Stimulated activated naive CD8-positive, alpha-beta T cell treated with anti-CD3 and anti-CD28 coated beads, Interleukin-15, Interleukin-2, amounts not matched to agents 100 ng/mL and 50 ng/mL, for 24 hours (primary cell): ENCODE results near the gene SLC12A9.
"Not testable (repeated sequence)": the region's sequence is repeated elsewhere in the genome, so short reads cannot be mapped to it uniquely, and the experiment has no call there.

Experiments
- H3K27ac Mint-ChIP-seq: one replicate; pipeline ENCODE4 v1.8.0; 2021; ENCODE audit warnings: mild to moderate bottlenecking, mixed read lengths
- H3K27me3 Mint-ChIP-seq: one replicate; pipeline ENCODE4 v1.8.0; 2021; ENCODE audit warnings: mixed read lengths
- H3K36me3 Mint-ChIP-seq: one replicate; pipeline ENCODE4 v1.8.0; 2021; ENCODE audit warnings: low read depth, mixed read lengths
- H3K4me1 Mint-ChIP-seq: one replicate; pipeline ENCODE4 v1.8.0; 2021; ENCODE audit warnings: low read depth, mixed read lengths
- H3K4me3 Mint-ChIP-seq: one replicate; pipeline ENCODE4 v1.8.0; 2021; ENCODE audit warnings: mild to moderate bottlenecking, mixed read lengths
- H3K9me3 Mint-ChIP-seq: one replicate; pipeline ENCODE4 v1.8.0; 2021; ENCODE audit warnings: mixed read lengths

The SLC12A9 gene

GRCh38 chr7:100852048-100852872 is at the start of gene SLC12A9:
Gene SLC12A9, plus strand, starts transcription at chr7:100852713. Its CDS starts 1,485 bp downstream, at chr7:100854198.
- H3K36me3 Mint-ChIP-seq, result no peaks in the 10 kb centered on the region
- H3K27ac Mint-ChIP-seq, result peak within 1 kb of the TSS; percentile 68
- peaks cover 18% of the 10 kb centered on the region for H3K4me1 Mint-ChIP-seq

GRCh38 chr7:100802951-100803350 is 49.6 kb upstream of the SLC12A9 start:
- Mint-ChIP-seq H3K4me3 (no peak overlapping the region), H3K9me3 (no peaks in the 10 kb centered on the region), H3K36me3 (no peaks in the 10 kb centered on the region), H3K27me3 (no peaks in the 10 kb centered on the region), H3K27ac (peak overlapping the region; percentile 8), H3K4me1 (peaks cover 8% of the 10 kb centered on the region)

More at GRCh38 chr7:100852048-100852872, at the start of gene SLC12A9:
- Mint-ChIP-seq H3K9me3 (no peaks in the 10 kb centered on the region), H3K4me3 (peak within 1 kb of the TSS; percentile 89), H3K27me3 (no peaks in the 10 kb centered on the region)

- Mint-ChIP-seq H3K27ac (peak overlapping the region; percentile 75), H3K36me3 (no peaks in the 10 kb centered on the region), H3K4me1 (peaks cover 8% of the 10 kb centered on the region), H3K9me3 (no peaks in the 10 kb centered on the region), H3K27me3 (no peaks in the 10 kb centered on the region), H3K4me3 (no peak overlapping the region)
Observed at GRCh38 chr7:100803398-100804161, 48.9 kb upstream of the SLC12A9 start.

GRCh38 chr7:100804681-100805431 is 47.7 kb upstream of the SLC12A9 start:
- no peaks in the 10 kb centered on the region for H3K27me3 Mint-ChIP-seq
- H3K9me3 Mint-ChIP-seq, result no peaks in the 10 kb centered on the region

GRCh38 chr7:100806276-100806675 is 46.2 kb upstream of the SLC12A9 start:
- no peak overlapping the region for H3K4me3 Mint-ChIP-seq

More at GRCh38 chr7:100804681-100805431, 47.7 kb upstream of the SLC12A9 start:
- Mint-ChIP-seq H3K4me1 (peaks cover 8% of the 10 kb centered on the region), H3K4me3 (no peak overlapping the region), H3K36me3 (no peaks in the 10 kb centered on the region), H3K27ac (no peak overlapping the region)

GRCh38 chr7:100806883-100807282 is 45.6 kb upstream of the SLC12A9 start:
- H3K4me1 Mint-ChIP-seq, H3K9me3 Mint-ChIP-seq, H3K36me3 Mint-ChIP-seq, H3K4me3 Mint-ChIP-seq, H3K27ac Mint-ChIP-seq, H3K27me3 Mint-ChIP-seq: not testable (repeated sequence)

More at GRCh38 chr7:100806276-100806675, 46.2 kb upstream of the SLC12A9 start:
- Mint-ChIP-seq H3K27me3 (no peaks in the 10 kb centered on the region), H3K9me3 (no peaks in the 10 kb centered on the region), H3K36me3 (no peaks in the 10 kb centered on the region), H3K27ac (no peak overlapping the region), H3K4me1 (peaks cover 8% of the 10 kb centered on the region)

- Mint-ChIP-seq H3K4me3 (no peak overlapping the region), H3K4me1 (peaks cover 4% of the 10 kb centered on the region), H3K27ac (no peak overlapping the region), H3K9me3 (no peaks in the 10 kb centered on the region), H3K27me3 (no peaks in the 10 kb centered on the region), H3K36me3 (no peaks in the 10 kb centered on the region)
Observed at GRCh38 chr7:100808354-100808875, 44.1 kb upstream of the SLC12A9 start.

GRCh38 chr7:100811480-100811879 is 41.0 kb upstream of the SLC12A9 start:
- Mint-ChIP-seq H3K4me3 (no peak overlapping the region), H3K9me3 (no peaks in the 10 kb centered on the region), H3K4me1 (no peaks in the 10 kb centered on the region), H3K36me3 (no peaks in the 10 kb centered on the region), H3K27me3 (no peaks in the 10 kb centered on the region), H3K27ac (no peak overlapping the region)

GRCh38 chr7:100812729-100813128 is 39.8 kb upstream of the SLC12A9 start:
- H3K27me3 Mint-ChIP-seq, result no peaks in the 10 kb centered on the region
- H3K9me3 Mint-ChIP-seq, result no peaks in the 10 kb centered on the region
- no peak overlapping the region for H3K4me3 Mint-ChIP-seq
- no peaks in the 10 kb centered on the region for H3K4me1 Mint-ChIP-seq
- no peak overlapping the region for H3K27ac Mint-ChIP-seq
- H3K36me3 Mint-ChIP-seq, result no peaks in the 10 kb centered on the region

GRCh38 chr7:100816515-100816914 is 36.0 kb upstream of the SLC12A9 start:
- H3K4me3 Mint-ChIP-seq, H3K36me3 Mint-ChIP-seq, H3K27ac Mint-ChIP-seq, H3K9me3 Mint-ChIP-seq, H3K27me3 Mint-ChIP-seq, H3K4me1 Mint-ChIP-seq: not testable (repeated sequence)

GRCh38 chr7:100817097-100817496 is 35.4 kb upstream of the SLC12A9 start:
- no peak overlapping the region for H3K27ac Mint-ChIP-seq
- H3K9me3 Mint-ChIP-seq, result no peaks in the 10 kb centered on the region
- no peaks in the 10 kb centered on the region for H3K36me3 Mint-ChIP-seq
- H3K27me3 Mint-ChIP-seq, result no peaks in the 10 kb centered on the region
- H3K4me1 Mint-ChIP-seq, result no peaks in the 10 kb centered on the region
- no peak overlapping the region for H3K4me3 Mint-ChIP-seq

- Mint-ChIP-seq H3K4me1 (no peaks in the 10 kb centered on the region), H3K4me3 (no peak overlapping the region), H3K27ac (no peak overlapping the region), H3K36me3 (no peaks in the 10 kb centered on the region), H3K9me3 (no peaks in the 10 kb centered on the region), H3K27me3 (no peaks in the 10 kb centered on the region)
Observed at GRCh38 chr7:100818366-100818765, 34.1 kb upstream of the SLC12A9 start.

GRCh38 chr7:100818825-100819224 is 33.7 kb upstream of the SLC12A9 start:
- Mint-ChIP-seq H3K9me3 (no peaks in the 10 kb centered on the region), H3K36me3 (no peaks in the 10 kb centered on the region), H3K4me3 (no peak overlapping the region), H3K27ac (no peak overlapping the region), H3K27me3 (no peaks in the 10 kb centered on the region), H3K4me1 (no peaks in the 10 kb centered on the region)

GRCh38 chr7:100819586-100819985 is 32.9 kb upstream of the SLC12A9 start:
- no peaks in the 10 kb centered on the region for H3K9me3 Mint-ChIP-seq
- H3K4me3 Mint-ChIP-seq, result no peak overlapping the region
- peaks cover 6% of the 10 kb centered on the region for H3K27me3 Mint-ChIP-seq
- H3K4me1 Mint-ChIP-seq, result no peaks in the 10 kb centered on the region
- no peak overlapping the region for H3K27ac Mint-ChIP-seq
- no peaks in the 10 kb centered on the region for H3K36me3 Mint-ChIP-seq
